Stimulated activated CD4-positive, alpha-beta T cell treated with anti-CD3 and anti-CD28 coated beads, TNF-alpha, amount 100 ng/mL, for 24 hours (primary cell): ENCODE measurements around the gene LTBP1.

Experiments used
- DNase-seq, 3 experiments: peaks; one replicate each; pipeline ENCODE4 v3.0.0-alpha.2; 2020; ENCODE audit warnings: low read depth in 3 of 3

The LTBP1 gene

DNA sequence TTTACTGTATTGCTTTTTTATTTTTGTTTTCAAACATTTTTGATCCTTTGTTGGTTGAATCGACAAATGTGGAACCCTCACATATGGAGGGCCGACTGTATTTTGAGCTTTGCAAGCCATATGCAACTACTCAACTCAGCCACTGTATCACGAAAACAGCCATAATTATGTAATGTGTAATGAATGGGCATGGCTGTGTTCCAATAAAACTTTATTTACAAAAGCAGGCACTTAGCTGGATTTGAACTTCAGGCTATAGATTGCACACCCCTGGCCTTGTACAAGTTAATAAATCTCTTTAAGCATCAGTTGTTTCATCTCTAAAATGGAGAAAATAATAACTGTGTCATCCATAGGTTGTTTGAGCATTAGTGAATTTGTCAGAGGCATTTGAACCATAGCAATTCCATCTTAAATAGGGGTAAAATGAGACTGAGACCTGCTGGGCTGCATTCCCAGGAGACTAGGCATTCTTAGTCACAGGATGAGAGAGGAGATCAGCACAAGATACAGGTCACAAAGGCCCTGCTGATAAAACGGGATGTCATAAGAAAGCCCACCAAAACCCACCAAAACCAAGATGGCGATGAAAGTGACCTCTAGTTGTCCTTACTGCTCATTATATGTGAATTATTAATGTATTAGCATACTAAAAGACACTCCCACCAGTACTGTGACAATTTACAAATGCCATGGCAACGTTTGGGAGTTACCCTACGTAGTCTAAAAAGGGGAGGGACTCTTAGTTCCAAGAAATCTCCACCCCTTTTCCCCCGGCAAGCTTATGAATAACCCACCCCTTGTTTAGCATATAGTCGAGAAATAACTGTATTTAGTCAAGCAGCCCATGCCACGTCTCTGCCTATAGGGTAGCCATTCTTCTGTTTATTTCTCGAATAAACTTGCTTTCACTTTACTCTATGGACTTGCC lies 13.7 kb upstream of the LTBP1 start:
- no peak for DNase-seq

DNA sequence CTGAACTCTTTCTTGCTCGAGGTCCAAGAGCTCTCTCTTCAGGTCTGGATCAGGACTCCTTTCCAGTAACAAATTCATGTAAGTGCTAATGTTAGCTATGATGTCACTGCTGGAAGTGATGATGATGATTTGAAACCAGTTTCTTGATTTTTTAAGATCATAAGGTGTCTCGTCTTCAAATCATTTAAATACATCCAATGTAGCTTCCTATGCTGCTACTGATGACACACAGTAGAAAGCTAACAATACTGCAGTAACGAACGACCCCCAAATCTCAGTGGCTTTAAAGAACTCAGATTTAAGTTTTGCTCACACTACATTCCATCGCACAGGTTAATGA lies 13.0 kb upstream of the LTBP1 start:
- no peak for DNase-seq

DNA sequence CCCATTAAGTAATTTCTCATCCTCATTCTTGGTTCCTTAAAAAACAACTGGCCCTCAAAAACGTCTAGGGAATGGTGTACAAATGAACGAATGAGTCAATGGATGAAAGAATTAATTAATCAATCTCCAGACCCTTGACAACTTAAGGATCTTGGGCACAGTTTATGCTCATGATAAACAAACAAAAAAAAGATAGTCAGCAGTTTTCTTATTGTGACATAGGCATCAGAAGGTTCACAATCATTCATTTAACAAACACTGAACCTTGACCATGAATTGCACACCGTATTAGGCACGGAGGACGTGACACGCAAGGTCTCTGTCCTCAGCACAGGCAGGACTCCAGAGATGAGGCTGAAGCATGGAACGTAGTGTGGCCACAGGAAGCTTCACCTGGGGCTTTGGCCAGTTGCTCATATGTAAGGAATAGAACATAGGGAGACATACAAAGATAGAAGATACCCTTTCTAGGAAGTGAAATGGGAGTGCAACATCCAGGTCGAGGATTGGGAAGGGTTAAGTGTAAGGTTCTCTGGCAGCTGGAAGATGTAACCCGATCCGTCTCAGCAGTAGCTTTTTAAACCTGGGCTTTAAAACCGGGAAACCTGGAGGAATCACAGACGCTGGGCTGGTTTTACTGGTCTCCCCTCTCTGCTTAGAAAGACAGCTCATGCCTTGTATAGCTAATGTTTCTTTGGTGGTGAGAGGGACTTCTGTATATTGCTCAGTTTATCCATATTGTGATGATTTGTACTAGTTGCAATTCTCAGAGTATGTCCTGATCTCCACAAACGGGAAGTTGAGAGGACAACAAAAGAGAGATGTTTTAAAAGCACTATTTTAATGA lies 8.9 kb upstream of the LTBP1 start:
- no peak for DNase-seq

- no peak for DNase-seq
These were observed 7.8 kb upstream of the LTBP1 start for GRCh38 chr2:32938934-32939333.

DNA sequence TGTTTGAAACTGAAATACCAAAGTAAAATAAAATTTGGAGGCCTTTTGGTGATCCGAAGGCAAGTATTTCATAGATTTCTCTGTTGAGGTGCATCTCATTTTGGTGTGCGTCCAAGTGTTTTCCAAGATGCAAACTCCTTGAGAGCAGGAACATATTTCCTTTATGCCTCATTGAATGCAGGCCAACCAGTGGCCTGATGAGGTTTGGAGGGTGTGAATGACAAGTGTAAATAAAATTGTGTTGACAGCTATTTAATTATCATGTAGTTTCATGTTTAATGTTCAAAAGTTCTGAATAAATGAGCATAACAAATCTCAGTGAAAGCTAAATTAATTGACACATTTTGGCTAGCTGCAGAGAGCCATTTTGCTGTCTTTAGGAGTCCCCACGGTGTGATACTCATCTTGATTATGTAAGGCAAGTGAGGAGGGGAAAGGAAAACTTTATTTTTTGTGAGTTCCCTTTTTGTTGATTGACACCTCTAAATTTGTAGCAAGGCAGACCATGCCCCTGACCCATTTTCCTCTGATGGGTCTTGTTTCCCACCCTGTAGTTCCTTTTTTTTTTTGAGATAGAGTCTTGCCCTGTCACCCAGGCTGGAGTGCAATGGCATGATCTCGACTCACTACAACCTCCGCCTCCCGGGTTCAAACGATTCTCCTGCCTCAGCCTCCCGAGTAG lies 6.3 kb upstream of the LTBP1 start:
- DNase-seq, result no peak

- no peak for DNase-seq
These were observed 4.6 kb upstream of the LTBP1 start for GRCh38 chr2:32941944-32942690.

DNA sequence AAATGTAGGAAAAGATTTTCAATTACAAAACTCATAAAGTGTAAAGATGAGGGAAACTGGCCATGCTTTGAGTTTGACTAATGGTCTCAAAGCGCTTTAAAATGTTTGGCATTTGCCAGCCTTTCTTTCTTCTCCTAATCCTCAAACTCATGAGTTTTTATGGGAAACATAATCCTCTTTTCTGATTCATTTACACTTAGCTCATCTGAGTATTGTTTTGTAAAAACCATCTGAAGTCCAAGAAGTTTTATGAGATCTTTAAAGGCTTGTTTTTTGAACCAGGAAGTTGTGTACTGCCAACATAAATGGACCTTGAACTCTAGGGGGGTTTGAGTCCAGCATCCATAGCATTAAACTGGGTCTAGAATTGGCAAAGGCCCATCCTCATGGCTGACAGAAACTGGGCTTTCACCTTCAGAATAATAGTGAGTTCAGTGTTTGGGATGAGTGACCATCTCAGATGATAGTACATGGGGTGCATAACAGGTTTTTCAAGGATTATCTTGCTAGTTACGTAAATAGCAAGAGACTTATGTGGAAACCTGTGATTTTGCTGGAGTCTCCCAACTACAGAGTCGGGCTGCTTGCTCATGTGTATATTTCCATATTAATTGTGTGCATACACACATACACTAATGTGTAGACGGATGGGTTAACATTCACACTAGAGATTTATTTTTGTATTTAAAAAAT lies 3.8 kb upstream of the LTBP1 start:
- DNase-seq, result no peak

GRCh38 chr2:32945286-32945685 lies 1.5 kb upstream of the LTBP1 start:
- no peak for DNase-seq

GRCh38 chr2:32947076-32947483 lies 327 bp downstream of the LTBP1 start:
- peak in 1 of 3 experiments; percentile 1 for DNase-seq

- DNase-seq, result peak in 1 of 3 experiments; percentile 14
These were observed 861 bp downstream of the LTBP1 start for GRCh38 chr2:32947484-32948143.

- no peak for DNase-seq
These were observed 1.5 kb downstream of the LTBP1 start for GRCh38 chr2:32948266-32948665.

DNA sequence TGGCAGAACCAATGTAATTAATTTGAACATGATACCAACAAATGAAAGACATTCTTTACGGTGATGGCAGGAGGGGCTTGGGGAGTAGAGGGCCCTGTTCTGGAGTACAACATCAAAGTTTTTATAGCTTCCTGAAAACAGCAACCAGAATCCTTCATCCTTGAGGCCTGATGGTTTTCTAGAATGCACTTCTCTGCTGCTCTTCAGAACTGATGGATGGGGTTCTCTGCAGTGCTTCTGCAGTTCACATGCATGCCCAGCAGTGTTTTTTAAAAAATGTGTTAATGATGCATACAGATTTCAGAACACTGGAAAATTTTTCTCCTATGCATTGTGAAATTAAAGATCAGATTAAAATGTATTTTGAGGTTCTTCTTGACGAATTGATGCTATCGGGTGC lies 2.5 kb downstream of the LTBP1 start:
- DNase-seq, result no peak

GRCh38 chr2:32951672-32952071 lies 4.9 kb downstream of the LTBP1 start:
- no peak for DNase-seq

DNA sequence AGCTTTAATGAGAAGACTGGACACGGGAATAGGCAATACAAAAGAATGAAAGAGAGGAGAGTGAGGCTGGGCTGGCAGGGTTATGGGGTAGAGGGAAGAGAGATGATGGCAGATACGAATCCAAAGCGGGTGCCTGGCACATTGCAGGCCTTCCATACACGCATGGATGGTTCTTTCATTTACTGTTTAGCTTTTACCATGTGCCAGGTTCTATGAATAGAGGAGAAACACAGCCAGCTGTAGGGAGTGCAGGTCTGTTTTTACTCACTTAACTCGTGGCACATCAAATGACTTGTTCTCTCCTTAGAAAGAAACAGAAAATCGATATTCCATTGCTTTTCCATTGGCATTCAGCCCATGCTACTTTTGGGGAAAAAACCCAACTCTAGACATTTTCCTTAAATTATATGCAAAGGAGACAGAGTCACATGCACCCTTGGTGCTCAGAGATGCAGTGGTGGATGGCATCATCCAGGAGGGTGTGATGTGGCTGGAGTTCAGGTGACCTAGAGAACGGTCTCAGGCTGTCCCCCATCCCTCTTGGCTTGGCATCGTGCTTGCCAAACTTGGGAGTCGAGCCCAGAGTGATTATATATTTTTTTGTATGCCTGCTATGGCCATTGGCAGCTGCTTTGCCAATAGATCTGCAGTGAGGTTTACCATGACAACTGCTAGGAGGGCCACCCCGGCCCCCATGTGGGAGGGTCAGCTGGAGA lies 6.2 kb downstream of the LTBP1 start:
- DNase-seq, result no peak

DNA sequence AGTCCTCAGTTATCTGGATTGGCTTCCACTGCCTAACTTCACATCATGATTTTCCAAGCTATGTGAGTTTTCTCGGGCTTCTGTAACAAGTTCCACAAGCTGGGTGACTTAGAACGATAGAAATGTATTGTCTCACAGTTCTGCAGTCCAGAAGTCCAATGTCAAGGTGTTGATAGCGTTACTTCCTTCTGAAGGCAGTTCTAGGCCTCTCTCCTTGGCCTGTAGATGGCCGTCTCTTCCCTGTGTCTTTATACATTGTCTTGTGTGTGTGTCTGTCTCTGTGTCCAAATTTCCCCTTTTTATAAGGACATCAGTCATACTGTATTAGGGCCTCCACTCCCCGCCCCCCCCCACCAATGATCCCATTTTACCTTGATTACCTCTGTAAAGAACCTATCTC lies 7.5 kb downstream of the LTBP1 start:
- no peak for DNase-seq

- DNase-seq, result no peak
These were observed 12.1 kb downstream of the LTBP1 start for GRCh38 chr2:32958821-32959220.

GRCh38 chr2:32960238-32960637 lies 13.5 kb downstream of the LTBP1 start:
- DNase-seq, result no peak

DNA sequence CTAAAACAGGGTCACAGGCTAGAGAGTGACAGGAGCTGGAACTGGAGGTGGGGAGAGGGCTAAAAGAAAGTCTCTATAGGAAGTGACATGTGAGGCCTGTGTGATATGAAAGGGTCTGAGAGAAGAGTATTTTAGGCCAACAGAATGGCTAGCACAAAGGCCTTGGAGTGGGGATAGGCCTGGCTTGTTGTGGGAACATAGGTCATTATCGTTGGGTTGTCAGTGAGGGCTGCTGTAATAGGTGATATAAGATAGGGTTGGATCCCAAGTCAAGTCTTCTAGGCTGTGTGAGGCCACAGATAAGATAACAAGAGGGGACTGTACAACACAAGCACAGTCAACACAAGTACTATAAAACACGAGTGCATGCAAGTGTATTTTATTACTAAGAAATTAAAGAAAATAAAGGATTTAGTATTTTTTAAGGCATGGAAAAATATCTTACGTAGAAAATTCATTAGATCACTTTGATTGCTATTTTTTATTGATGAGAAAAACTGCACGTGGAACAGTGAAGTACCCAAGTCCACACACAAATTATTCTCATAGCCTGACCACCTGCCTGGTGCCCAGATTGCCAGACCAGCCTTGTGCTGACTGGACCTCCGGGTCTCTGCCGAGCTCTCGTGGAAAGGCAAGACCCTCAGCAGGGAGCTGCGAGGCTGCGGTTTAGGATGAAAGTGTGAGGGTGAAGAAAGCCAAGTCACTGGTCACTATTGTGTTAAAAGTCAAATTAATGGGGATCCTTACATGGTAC lies 14.1 kb downstream of the LTBP1 start:
- no peak for DNase-seq

DNA sequence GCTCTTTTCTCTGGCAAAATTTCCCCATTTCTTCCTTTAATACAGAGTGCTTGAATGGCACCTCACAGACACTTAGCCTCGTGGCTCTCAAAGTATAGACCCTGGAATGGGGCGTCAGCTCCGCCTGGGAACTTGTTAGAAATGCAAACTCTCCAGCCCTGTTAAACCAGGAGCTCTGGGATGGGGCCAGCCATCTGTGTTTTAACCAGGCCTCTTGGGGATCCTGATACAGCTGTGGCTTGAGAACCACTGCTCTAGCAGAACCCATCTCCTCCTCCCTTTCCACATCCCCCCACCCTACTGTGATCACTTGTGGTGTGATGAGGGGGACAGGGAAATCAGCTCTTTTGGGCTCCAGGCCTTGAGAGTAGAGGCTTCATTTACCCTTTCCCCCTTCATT lies 15.9 kb downstream of the LTBP1 start:
- DNase-seq, result no peak
